Kidney capillary endothelial cell (primary cell): ENCODE data around the gene BTBD9.

Experiments used
- DNase-seq: peaks from one replicate; pipeline ENCODE4 v3.0.0-alpha.2; 2018; ENCODE audit warnings: low spot score

The BTBD9 gene

GRCh38 chr6:38239719-38240451 is 399.8 kb downstream of the BTBD9 start:
- no peak for DNase-seq

- no peak for DNase-seq
Measured at GRCh38 chr6:38236631-38237030, 403.1 kb downstream of the BTBD9 start.

GRCh38 chr6:38234934-38235682 is 404.6 kb downstream of the BTBD9 start:
- DNase-seq = no peak

GRCh38 chr6:38234141-38234540 is 405.6 kb downstream of the BTBD9 start:
- no peak for DNase-seq

GRCh38 chr6:38233161-38233791 is 406.5 kb downstream of the BTBD9 start:
- DNase-seq = peak; percentile 9

GRCh38 chr6:38225766-38226165 is 414.0 kb downstream of the BTBD9 start:
- DNase-seq = no peak

GRCh38 chr6:38221251-38221650 is 418.5 kb downstream of the BTBD9 start:
- no peak for DNase-seq

- no peak for DNase-seq
Measured at GRCh38 chr6:38220069-38220723, 419.5 kb downstream of the BTBD9 start.

- no peak for DNase-seq
Measured at GRCh38 chr6:38218235-38218634, 421.5 kb downstream of the BTBD9 start.

- no peak for DNase-seq
Measured at GRCh38 chr6:38216451-38216850, 423.3 kb downstream of the BTBD9 start.

- DNase-seq = no peak
Measured at GRCh38 chr6:38215651-38216311, 423.9 kb downstream of the BTBD9 start.

- DNase-seq = no peak
Measured at GRCh38 chr6:38215225-38215624, 424.5 kb downstream of the BTBD9 start.

GRCh38 chr6:38214159-38214558 is 425.6 kb downstream of the BTBD9 start:
- no peak for DNase-seq

- no peak for DNase-seq
Measured at GRCh38 chr6:38213251-38213658, 426.5 kb downstream of the BTBD9 start.

GRCh38 chr6:38212579-38212978 is 427.1 kb downstream of the BTBD9 start:
- no peak for DNase-seq

- DNase-seq = no peak
Measured at GRCh38 chr6:38212116-38212515, 427.6 kb downstream of the BTBD9 start.

- no peak for DNase-seq
Measured at GRCh38 chr6:38209371-38210260, 430.1 kb downstream of the BTBD9 start.

- no peak for DNase-seq
Measured at GRCh38 chr6:38208028-38208427, 431.7 kb downstream of the BTBD9 start.

- no peak for DNase-seq
Measured at GRCh38 chr6:38207375-38207774, 432.4 kb downstream of the BTBD9 start.

GRCh38 chr6:38198219-38198618 is 441.5 kb downstream of the BTBD9 start:
- DNase-seq = no peak

- DNase-seq = no peak
Measured at GRCh38 chr6:38195113-38195635, 444.6 kb downstream of the BTBD9 start.
